ENCODE results near the gene GIMAP7. TPM values are rescaled to one million over a fixed set of nuclear protein-coding genes. Genes with fewer than 3 reads are reported as not detected.
"Not testable (repeated sequence)": the region's sequence is repeated elsewhere in the genome, so short reads cannot be mapped to it uniquely, and the experiment has no call there.

The GIMAP7 gene
- total RNA-seq, 1 experiment from 2014 or later = not detected

GRCh38 chr7:150513758-150514157 lies 914 bp upstream of the GIMAP7 start:
- DNase-seq (ENCODE audit: low spot score) = no peak

- no peak for DNase-seq (ENCODE audit: low spot score)
Measured at GRCh38 chr7:150515248-150516147, 826 bp downstream of the GIMAP7 start.

- no peak for DNase-seq (ENCODE audit: low spot score)
Measured at GRCh38 chr7:150516956-150517745, 2.5 kb downstream of the GIMAP7 start.

- no peak for DNase-seq (ENCODE audit: low spot score)
Measured at GRCh38 chr7:150519310-150519709, 4.6 kb downstream of the GIMAP7 start.

DNA sequence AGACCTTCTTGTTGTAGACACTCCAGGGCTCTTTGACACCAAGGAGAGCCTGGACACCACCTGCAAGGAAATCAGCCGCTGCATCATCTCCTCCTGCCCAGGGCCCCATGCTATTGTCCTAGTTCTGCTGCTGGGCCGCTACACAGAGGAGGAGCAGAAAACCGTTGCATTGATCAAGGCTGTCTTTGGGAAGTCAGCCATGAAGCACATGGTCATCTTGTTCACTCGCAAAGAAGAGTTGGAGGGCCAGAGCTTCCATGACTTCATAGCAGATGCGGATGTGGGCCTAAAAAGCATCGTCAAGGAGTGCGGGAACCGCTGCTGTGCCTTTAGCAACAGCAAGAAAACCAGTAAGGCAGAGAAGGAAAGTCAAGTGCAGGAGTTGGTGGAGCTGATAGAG lies 5.5 kb downstream of the GIMAP7 start:
- DNase-seq (ENCODE audit: low spot score) = no peak

GRCh38 chr7:150522931-150523330 lies 8.3 kb downstream of the GIMAP7 start:
- DNase-seq (ENCODE audit: low spot score) = not testable (repeated sequence)

DNA sequence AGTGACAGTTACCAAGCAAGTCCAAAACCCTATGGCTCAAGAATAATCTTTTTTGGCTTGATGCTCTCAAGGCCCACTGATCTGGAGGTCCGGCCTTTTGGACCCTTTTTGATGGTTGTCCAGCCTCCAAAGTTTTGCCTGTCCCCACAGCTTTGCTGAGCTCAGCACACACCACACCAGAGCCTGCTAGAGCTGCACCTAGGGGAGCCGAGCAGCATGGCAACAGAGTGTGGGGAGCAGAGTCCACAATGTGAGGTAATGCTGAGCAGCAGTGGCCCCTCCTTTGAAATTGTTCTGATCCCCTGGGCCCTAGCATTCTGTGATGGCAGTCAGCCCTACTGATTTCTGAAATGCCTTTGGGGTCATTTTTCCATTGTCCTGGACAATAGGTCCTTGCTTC lies 9.3 kb downstream of the GIMAP7 start:
- no peak for DNase-seq (ENCODE audit: low spot score)

DNA sequence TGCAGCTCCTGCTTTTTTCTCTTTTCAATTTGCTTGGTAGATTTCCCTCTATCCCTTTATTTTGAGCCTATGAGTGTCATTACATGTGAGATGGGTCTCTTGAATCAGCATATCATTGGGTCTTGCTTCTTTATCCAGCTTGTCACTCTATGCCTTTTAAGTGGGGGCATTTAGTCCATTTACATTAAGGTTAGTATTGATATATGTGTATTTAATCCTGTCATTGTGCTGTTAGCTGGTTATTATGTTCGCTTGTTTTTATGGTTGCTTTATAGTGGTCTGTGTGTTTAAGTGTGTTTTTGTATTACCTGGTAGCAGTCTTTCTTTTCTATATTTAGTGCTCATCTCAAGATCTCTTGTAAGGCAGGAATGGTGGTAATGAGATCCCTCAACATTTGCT lies 17.0 kb downstream of the GIMAP7 start:
- DNase-seq (ENCODE audit: low spot score) = no peak

DNA sequence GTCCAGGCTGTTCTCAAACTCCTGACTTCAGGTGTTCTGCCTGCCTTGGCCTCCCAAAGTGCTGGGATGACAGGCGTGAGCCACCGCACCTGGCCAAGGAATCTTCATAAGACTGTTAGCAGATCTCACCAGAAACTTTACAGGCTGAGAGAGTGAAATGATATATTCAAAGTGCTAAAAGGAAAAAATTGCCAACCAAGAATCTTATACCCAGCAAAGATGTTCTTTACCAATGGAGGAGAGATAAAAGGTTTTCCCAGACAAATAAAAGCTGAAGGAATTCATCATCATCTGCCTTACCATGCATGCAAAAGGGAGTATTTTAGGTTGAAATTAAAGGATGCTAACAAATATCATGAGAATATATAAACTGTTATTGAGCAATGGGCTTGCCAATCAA lies 23.6 kb downstream of the GIMAP7 start:
- DNase-seq (ENCODE audit: low spot score) = no peak

DNA sequence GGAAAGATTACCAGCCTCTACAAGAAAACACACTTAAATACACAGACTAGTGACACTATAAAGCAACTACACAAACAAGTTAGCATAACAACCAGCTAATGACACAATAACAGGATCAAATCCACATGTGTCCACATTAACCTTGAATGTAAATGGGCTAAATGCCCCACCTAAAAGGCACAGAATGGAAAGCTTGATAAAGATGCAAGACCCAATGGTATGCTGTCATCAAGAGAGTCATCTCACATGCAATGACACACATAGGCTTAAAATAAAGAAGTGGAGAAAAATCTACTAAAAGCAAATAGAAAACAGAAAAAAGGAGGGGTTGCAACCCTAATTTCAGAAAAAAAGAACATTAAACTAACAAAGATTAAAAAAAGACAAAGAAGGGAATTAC lies 38.5 kb downstream of the GIMAP7 start:
- no peak for DNase-seq (ENCODE audit: low spot score)

GRCh38 chr7:150556521-150557138 lies 42.0 kb downstream of the GIMAP7 start:
- no peak for DNase-seq (ENCODE audit: low spot score)

DNA sequence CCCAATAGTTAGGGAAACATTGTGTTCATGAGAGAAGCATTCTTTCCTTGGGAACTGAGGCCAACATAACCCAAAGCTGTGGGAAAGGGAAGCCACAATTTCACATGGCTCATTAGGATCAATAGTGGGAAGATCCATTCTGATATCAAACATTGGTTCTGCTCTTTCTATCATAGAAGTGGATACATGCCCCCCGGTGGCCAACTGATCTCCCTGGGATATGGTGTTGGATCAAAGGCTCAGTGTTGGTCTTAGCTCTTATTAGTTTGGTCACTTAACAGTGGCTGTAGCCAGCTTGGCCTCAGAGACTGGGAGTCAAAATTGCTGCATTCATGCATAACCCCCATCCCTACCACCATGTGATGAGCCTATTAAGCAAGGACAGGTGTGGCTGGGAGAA lies 45.8 kb downstream of the GIMAP7 start:
- DNase-seq (ENCODE audit: low spot score) = no peak

GRCh38 chr7:150562919-150563318 lies 48.2 kb downstream of the GIMAP7 start:
- DNase-seq (ENCODE audit: low spot score) = no peak

DNA sequence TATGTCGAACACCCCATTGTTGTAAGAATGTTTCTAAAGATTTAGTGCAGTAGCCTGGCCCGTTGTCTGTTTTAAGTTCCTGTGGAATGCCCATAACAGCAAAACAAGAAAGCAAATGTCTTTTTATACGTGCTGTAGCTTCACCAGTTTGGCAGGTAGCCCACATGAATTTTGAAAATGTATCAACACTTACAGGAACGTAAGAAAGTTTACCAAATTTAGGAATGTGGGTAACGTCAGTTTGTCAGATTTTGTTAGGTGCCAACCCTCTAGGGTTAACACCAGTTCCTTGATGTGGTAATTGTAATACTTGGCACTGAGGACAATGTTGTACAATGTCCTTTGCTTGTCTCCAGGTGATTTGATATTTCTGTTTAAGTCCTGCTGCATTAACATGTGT lies 49.3 kb downstream of the GIMAP7 start:
- DNase-seq (ENCODE audit: low spot score) = no peak

GRCh38 chr7:150564566-150564965 lies 49.9 kb downstream of the GIMAP7 start:
- no peak for DNase-seq (ENCODE audit: low spot score)

GRCh38 chr7:150565239-150565638 lies 50.6 kb downstream of the GIMAP7 start:
- no peak for DNase-seq (ENCODE audit: low spot score)

DNA sequence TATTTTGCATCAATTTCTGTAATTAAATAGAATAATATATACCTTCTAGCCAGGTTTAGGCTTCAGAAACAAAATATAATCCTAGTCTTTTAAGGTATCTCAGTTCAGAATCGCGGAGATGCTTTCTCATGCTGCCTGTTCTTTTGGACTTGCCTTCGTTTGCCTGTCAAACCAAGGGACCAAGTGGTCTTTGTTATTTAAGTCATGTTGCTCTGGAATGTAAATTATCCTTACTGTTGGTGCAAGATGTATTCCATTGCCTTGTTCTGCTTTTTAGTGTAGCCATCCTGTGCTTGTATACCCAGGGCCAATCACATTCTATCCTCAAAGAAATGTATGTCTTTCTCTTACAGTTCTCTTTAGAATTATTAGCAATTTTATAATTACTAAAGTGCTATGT lies 51.5 kb downstream of the GIMAP7 start:
- no peak for DNase-seq (ENCODE audit: low spot score)

DNA sequence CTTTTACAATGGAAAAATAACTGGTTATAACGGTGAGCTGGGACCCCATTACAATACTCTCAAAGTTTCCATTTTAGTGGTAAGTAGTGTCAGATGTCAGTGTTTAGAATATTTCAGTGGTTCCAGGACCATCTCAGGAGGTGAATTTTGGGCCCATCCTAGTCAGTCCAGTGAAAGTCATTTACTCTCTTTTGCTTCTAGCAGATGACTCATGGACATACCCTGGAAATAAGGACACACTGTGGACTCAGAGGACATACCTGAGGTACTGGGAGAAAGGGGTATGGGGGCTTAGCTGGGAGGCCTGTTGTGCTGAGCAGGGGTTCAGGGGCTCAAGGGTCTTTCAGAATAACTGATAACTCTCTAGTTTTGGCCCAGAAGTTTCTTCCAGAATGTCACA lies 51.9 kb downstream of the GIMAP7 start:
- no peak for DNase-seq (ENCODE audit: low spot score)

DNA sequence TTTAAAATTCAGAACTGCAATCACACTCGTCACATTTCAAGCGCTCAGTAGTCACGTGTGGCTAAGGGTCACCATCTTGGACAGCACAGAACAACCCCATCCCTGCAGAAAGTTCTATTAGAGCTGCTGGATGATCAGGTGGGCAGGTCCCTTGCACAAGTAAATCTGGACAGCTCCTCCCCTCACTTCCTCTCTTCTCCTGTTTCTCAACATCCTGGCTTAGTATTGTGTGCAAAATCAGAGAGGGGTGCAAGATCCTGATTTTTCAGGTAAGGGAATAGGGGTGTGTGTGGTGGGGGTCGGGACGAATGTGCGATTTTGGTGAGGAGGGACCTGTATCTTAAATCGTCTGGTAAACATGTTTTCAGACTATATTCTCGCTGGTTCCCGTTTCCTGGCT lies 52.5 kb downstream of the GIMAP7 start, which contains the start of gene GIMAP4:
Gene GIMAP4 (plus strand): TSS at position 222 of the 400 bp plus-strand sequence. CDS start 2,512 bp downstream, outside the sequence.
- DNase-seq (ENCODE audit: low spot score) = no peak

DNA sequence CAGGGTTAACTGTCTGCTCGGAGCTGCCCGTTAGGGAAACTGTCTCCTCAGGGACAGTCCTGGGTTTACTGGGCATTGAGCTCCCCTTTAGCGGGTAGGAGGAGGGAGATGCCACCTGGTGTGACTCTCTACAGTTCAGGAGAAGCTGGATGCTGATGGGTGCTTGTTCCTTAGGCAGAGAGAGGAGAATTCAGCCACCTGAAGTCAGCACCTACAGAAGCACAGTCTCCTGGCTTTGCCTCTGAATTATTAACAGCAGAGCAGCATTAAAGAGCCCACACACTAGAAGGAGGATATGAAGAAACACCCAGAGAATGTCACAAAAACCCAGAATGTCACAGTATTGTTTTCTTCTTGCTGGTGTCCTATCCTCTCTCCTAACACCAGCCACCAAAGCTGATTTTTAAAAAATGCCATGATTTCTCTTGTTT lies 53.2 kb downstream of the GIMAP7 start:
- no peak for DNase-seq (ENCODE audit: low spot score)

GRCh38 chr7:150568714-150569113 lies 54.0 kb downstream of the GIMAP7 start:
- DNase-seq (ENCODE audit: low spot score) = no peak

GRCh38 chr7:150569245-150569955 lies 54.7 kb downstream of the GIMAP7 start:
- no peak for DNase-seq (ENCODE audit: low spot score)
